Psoas muscle (tissue), 8 donors: Measurements from ENCODE around the gene B4GALNT2. TPM values are rescaled to one million over a fixed set of nuclear protein-coding genes. Genes with fewer than 3 reads are reported as not detected.
"Not testable (repeated sequence)": the region's sequence is repeated elsewhere in the genome, so short reads cannot be mapped to it uniquely, and the experiment has no call there.

Source experiments
- ATAC-seq, 4 donors: fragments of 200-7000 bp; cut with Tn5 transposase; one replicate each; pipeline ENCODE4 v1.9.1; 2020; ENCODE audit warnings: moderate library complexity in 3 of 4, mild to moderate bottlenecking in 2 of 4
- DNase-seq, 2 donors: peaks; one replicate each; pipeline ENCODE4 v3.0.0-alpha.2; 2020
- H3K27ac ChIP-seq: fragments of 200-600 bp; one replicate; pipeline ENCODE4 v1.8.0; 2022
- H3K27me3 ChIP-seq, 3 donors: fragments of 200-600 bp in 1 of 3; one replicate each; pipeline versions ENCODE4 v1.6.1 to v1.8.0; 2013 to 2022; ENCODE audit warnings: low read length in 2 of 3, mild to moderate bottlenecking in 2 of 3, moderate library complexity in 1 of 3; ENCODE audit not compliant: insufficient read depth in 3 of 3
- H3K36me3 ChIP-seq, 2 donors: fragments of 200-600 bp in 1 of 2; one replicate each; pipeline versions ENCODE4 v1.6.1 to v1.8.0; 2013 to 2022; ENCODE audit warnings: low read depth in 1 of 2, mild to moderate bottlenecking in 1 of 2, moderate library complexity in 1 of 2; ENCODE audit not compliant: insufficient read depth in 1 of 2
- H3K4me1 ChIP-seq: fragments of 200-600 bp; one replicate; pipeline ENCODE4 v1.8.0; 2022
- H3K4me3 ChIP-seq: fragments of 200-600 bp; one replicate; pipeline ENCODE4 v1.8.0; 2022; ENCODE audit warnings: mild to moderate bottlenecking
- H3K9me3 ChIP-seq: fragments of 200-600 bp; one replicate; pipeline ENCODE4 v1.8.0; 2022
- CTCF ChIP-seq: fragments of 200-600 bp; IDR thresholded peaks from one replicate; pipeline ENCODE4 v1.8.0; 2022; ENCODE audit warnings: antibody characterized with exemption
- WGBS, 3 donors: extraction: QIAGEN DNeasy Blood & Tissue Kit; methylation state at CpG; one replicate each; pipeline versions ENCODE4 v1.1.6 to v1.1.7; 2013; 5-methylcytosine and 5-hydroxymethylcytosine counted together
- intact Hi-C, 2 donors: fragments of 100-400 bp; cut with DNase I; formaldehyde crosslinking; loops; one replicate each; pipeline versions ENCODE4 v1.11.0 to v1.14.2; 2022
- long read RNA-seq, 2 donors: library from polyadenylated mRNA; unstranded; transcript quantifications; one replicate each; pipeline ENCODE4 v2.0.0, GENCODE V29; 2021
- polyA plus RNA-seq, 3 donors: library from polyadenylated mRNA; stranded (reverse); fragments of 200-250 nt; gene quantifications; one replicate each; pipeline ENCODE4 v1.2.3, GENCODE V29; 2013
- total RNA-seq, 4 donors: library from RNA; stranded (reverse); fragmentation: NEBNext Ultra II Directional in 2 of 4; extraction: Animal tissue kit (Norgen Biotek cat#: 25700) in 2 of 4; gene quantifications; one replicate each; pipeline versions ENCODE4 v1.2.1 to v1.2.4, GENCODE V29; 2021 to 2023
- donor health status: healthy with polysubstance abuse.
- donor health status: DM: no; HTN: no; CAD: no; lungs with moderate emphysema.
- donor health status: Bipolar disorder and iron deficiency.
- donor health status: healthy.
- donor health status: DM: yes; HTN: yes; CAD: no.
- donor health status: DM: no; HTN: no; CAD: no.
- donor health status: DM: no; HTN: no; CAD: no.
- donor health status: DM: yes; HTN: yes; CAD: no.

Gene B4GALNT2
- under 1 TPM in 1 of 4 donors, not detected in 3; 0.04 TPM for total RNA-seq
- polyA plus RNA-seq: under 1 TPM in 1 of 3 donors, not detected in 2; under 0.01 TPM
- long read RNA-seq, donor 1: 0 reads
- long read RNA-seq, donor 2: 0 reads

DNA sequence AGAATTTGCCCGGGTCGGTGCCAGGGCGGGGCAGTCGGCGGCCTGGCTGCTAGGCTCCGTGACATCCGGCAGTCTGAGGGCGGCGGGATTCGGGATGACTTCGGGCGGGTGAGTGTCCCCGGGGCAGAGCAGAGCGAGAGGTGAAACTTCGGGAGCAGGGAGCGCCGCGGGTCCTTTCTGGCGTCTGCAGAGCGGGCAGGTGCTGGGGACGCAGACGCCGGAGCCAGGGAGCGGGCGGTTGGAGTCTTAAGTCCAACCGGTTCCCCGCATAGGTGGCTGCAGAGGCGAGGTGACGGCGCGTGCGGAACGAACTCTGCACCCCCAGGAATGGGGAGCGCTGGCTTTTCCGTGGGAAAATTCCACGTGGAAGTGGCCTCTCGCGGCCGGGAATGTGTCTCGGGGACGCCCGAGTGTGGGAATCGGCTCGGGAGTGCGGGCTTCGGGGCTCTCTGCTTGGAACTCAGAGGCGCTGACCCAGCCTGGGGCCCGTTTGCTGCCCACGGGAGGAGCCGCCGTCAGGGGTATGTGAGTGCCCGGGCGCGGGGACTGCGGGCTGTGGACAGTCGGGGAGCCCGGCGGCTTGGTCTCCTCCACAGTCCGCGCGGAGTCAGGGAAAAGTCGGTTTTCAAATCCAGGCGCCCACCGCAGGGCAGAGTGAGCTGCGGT lies at the start of gene B4GALNT2:
B4GALNT2 (plus strand) TSS at position 71 of the 666 bp plus-strand sequence; CDS start at position 95, 24 bp downstream.
- peak in 1 of 2 donors; percentile 56 for DNase-seq
- Histone ChIP-seq H3K36me3 (no peaks in the 10 kb centered on the region), H3K9me3 (no peaks in the 10 kb centered on the region), H3K27me3 (peaks cover 5 to 86% (median 29%) of the 10 kb centered on the region in 3 donors), H3K27ac (no peak within 1 kb of the TSS), H3K4me1 (peaks cover 6% of the 10 kb centered on the region), H3K4me3 (peak within 1 kb of the TSS; percentile 51)
- ATAC-seq: no peak
- 3 to 5% (median 4%) methylated on average over 52 to 65 of the region's 65 CpGs for WGBS, 3 donors
- intact Hi-C loops: no loop called here
- TF ChIP-seq CTCF: no peak

- H3K9me3 ChIP-seq, intact Hi-C loops: not testable (repeated sequence)
Observed at GRCh38 chr17:49085046-49085445, 47.5 kb upstream of the B4GALNT2 start.

DNA sequence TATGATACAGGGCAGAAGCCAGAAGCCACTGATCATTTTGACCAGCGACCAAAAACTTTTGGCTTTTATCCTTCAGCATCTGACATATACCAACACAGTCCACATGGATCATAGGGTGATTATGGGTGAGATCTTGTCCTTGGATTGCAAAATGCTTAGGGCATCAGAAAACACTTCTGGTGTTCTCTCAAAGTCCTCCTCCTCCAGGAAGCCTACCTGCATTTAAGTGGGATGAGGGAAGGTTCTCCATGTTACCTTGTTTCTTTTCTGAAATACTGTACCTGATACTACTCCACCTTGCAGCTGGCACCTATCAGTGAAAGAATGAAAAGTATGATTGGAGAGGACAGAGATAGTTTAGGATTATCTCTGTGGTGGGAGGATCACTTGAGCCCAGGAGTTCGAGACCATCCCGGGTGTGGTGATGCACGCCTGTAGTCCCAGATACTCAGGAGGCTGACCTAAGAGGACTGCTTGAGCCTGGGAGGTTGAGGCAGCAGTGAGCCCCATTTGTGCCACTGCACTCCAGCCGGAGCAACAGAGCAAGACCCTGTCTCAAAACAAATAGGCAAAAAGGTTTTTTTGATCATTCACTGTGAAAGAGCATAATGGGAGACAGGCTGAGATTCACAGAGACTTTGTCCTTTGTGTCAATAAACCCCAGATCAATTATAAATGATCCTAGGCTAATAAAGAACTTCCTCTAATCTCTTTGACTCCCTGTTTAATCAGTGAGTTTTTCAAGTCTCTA lies 46.8 kb upstream of the B4GALNT2 start:
- DNase-seq: no peak
- no peak for TF ChIP-seq CTCF
- no peaks in the 10 kb centered on the region for H3K4me1 ChIP-seq
- no peaks in the 10 kb centered on the region for H3K9me3 ChIP-seq
- H3K27ac ChIP-seq: no peak overlapping the region
- WGBS, 3 donors: 79 to 92% (median 89%) methylated on average over 5 of the region's 5 CpGs
- no peak for ATAC-seq
- H3K36me3 ChIP-seq: no peaks in the 10 kb centered on the region
- no peak overlapping the region for H3K4me3 ChIP-seq
- peaks cover 2 to 44% (median 5%) of the 10 kb centered on the region in 3 donors for H3K27me3 ChIP-seq
- intact Hi-C loops: no loop called here

More at GRCh38 chr17:49085046-49085445, 47.5 kb upstream of the B4GALNT2 start:
- H3K36me3 ChIP-seq, ATAC-seq, H3K27ac ChIP-seq, H3K4me1 ChIP-seq, H3K4me3 ChIP-seq, DNase-seq: not testable (repeated sequence)
- 52 to 59% (median 56%) methylated on average over 2 of the region's 2 CpGs for WGBS, 3 donors
- H3K27me3 ChIP-seq: peaks cover 2 to 48% (median 3%) of the 10 kb centered on the region in 3 donors

GRCh38 chr17:49086316-49086605 lies 46.3 kb upstream of the B4GALNT2 start:
- no peak overlapping the region for H3K4me3 ChIP-seq
- no peaks in the 10 kb centered on the region for H3K9me3 ChIP-seq
- no peak overlapping the region for H3K27ac ChIP-seq
- no peak for TF ChIP-seq CTCF
- ATAC-seq: no peak
- no peak for DNase-seq
- intact Hi-C loops: no loop called here
- peaks cover 2 to 44% (median 6%) of the 10 kb centered on the region in 3 donors for H3K27me3 ChIP-seq
- 50 to 66% (median 65%) methylated on average over 1 of the region's 1 CpG for WGBS, 3 donors
- no peaks in the 10 kb centered on the region for H3K36me3 ChIP-seq
- H3K4me1 ChIP-seq: no peaks in the 10 kb centered on the region

- intact Hi-C loops: no loop called here
- DNase-seq (no peak), ATAC-seq (no peak)
- Histone ChIP-seq H3K27me3 (peaks cover 2 to 44% (median 7%) of the 10 kb centered on the region in 3 donors), H3K9me3 (no peaks in the 10 kb centered on the region), H3K4me3 (no peak overlapping the region), H3K27ac (no peak overlapping the region), H3K36me3 (no peaks in the 10 kb centered on the region), H3K4me1 (no peaks in the 10 kb centered on the region)
- no peak for TF ChIP-seq CTCF
Observed at GRCh38 chr17:49086649-49087048, 45.9 kb upstream of the B4GALNT2 start.
